HFFc6 (cell line): Measurements from ENCODE around the gene AUTS2. TPM values are rescaled to one million over a fixed set of nuclear protein-coding genes. Genes with fewer than 3 reads are reported as not detected.

Experiments
- DNase-seq: peaks from one replicate; pipeline ENCODE4 v3.0.0-alpha.2; 2018
- H3K27ac Mint-ChIP-seq: 2 replicates; pipeline ENCODE4 v1.8.0; 2020; ENCODE audit warnings: mild to moderate bottlenecking, mixed read lengths
- H3K27me3 Mint-ChIP-seq: 2 replicates; pipeline ENCODE4 v1.8.0; 2021; ENCODE audit warnings: mild to moderate bottlenecking, moderate library complexity, mixed read lengths; ENCODE audit not compliant: insufficient read depth
- H3K36me3 Mint-ChIP-seq: 2 replicates; pipeline ENCODE4 v1.8.0; 2021; ENCODE audit warnings: low read depth, mixed read lengths
- H3K4me1 Mint-ChIP-seq: 2 replicates; pipeline ENCODE4 v1.8.0; 2020; ENCODE audit warnings: low read depth, mixed read lengths
- H3K4me3 Mint-ChIP-seq: 2 replicates; pipeline ENCODE4 v1.8.0; 2020; ENCODE audit warnings: mild to moderate bottlenecking, moderate library complexity, mixed read lengths
- H3K9me3 Mint-ChIP-seq: 2 replicates; pipeline ENCODE4 v1.8.0; 2020; ENCODE audit warnings: mild to moderate bottlenecking, mixed read lengths
- total RNA-seq, 6 experiments: library from RNA; stranded (reverse); fragmentation: NEBNext Ultra II Directional; extraction: Animal tissue kit (Norgen Biotek cat#: 25700); gene quantifications; 2 replicates in 1 of 6; 3 replicates in 5 of 6; pipeline ENCODE4 v1.2.3, GENCODE V29; 2021
- TF ChIP-seq, protein P1 (sequence below): fragments of 200-600 bp; sonication (generic); IDR thresholded peaks from 2 replicates; pipeline ENCODE4 v1.5.0; 2021; ENCODE audit warnings: antibody characterized with exemption, mild to moderate bottlenecking

AUTS2 gene
- total RNA-seq, 6 experiments from 2014 or later = 0.02 to 0.19 (median 0.16) TPM; not detected in 2

GRCh38 chr7:70390251-70390650 is 792.0 kb downstream of the AUTS2 start:
- Mint-ChIP-seq H3K9me3 (peaks cover 43% of the 10 kb centered on the region), H3K4me1 (no peaks in the 10 kb centered on the region), H3K27ac (no peak overlapping the region), H3K36me3 (no peaks in the 10 kb centered on the region; the same call in 1 of the 2 replicates), H3K27me3 (no peaks in the 10 kb centered on the region), H3K4me3 (no peak overlapping the region)
- DNase-seq = no peak
- TF ChIP-seq, protein P1, sequence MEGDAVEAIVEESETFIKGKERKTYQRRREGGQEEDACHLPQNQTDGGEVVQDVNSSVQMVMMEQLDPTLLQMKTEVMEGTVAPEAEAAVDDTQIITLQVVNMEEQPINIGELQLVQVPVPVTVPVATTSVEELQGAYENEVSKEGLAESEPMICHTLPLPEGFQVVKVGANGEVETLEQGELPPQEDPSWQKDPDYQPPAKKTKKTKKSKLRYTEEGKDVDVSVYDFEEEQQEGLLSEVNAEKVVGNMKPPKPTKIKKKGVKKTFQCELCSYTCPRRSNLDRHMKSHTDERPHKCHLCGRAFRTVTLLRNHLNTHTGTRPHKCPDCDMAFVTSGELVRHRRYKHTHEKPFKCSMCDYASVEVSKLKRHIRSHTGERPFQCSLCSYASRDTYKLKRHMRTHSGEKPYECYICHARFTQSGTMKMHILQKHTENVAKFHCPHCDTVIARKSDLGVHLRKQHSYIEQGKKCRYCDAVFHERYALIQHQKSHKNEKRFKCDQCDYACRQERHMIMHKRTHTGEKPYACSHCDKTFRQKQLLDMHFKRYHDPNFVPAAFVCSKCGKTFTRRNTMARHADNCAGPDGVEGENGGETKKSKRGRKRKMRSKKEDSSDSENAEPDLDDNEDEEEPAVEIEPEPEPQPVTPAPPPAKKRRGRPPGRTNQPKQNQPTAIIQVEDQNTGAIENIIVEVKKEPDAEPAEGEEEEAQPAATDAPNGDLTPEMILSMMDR = no peak

- Mint-ChIP-seq H3K4me1 (no peaks in the 10 kb centered on the region), H3K27me3 (no peaks in the 10 kb centered on the region), H3K9me3 (peaks cover 47% of the 10 kb centered on the region), H3K27ac (no peak overlapping the region), H3K36me3 (no peaks in the 10 kb centered on the region; the same call in 1 of the 2 replicates), H3K4me3 (no peak overlapping the region)
- TF ChIP-seq, protein P1 = no peak
- DNase-seq = no peak
Observed at GRCh38 chr7:70392256-70392876, 794.1 kb downstream of the AUTS2 start.

DNA sequence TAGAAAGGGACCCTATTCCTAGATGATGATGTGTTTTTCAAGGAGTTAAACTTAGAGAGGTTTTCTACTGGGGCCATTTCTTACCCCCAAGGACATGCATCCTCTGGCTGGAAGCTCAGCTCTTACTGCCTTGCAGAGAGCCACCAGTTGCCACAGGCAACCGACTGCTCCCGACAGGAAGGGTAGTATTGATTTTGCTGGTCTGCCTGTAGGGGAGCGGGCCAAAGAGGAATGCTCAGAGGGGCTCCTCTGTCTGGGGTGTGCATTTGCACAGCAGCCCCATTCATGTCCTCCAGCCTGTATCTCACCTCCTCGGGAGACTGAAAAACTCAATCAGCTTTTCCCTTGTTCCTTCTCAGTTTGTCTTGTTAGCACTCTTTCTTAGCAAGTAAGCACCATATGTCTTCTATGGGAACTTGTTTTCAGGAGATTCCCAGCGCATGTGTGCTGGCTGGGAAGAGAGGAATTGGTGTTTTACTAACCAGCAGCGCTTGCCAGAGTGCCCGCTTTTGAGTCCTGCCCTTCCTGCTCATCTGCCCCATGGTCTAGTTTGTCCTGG is 794.7 kb downstream of the AUTS2 start:
- no peak overlapping the region for H3K4me3 Mint-ChIP-seq
- TF ChIP-seq, protein P1 = no peak
- H3K27ac Mint-ChIP-seq = no peak overlapping the region
- no peak for DNase-seq
- peaks cover 47% of the 10 kb centered on the region for H3K9me3 Mint-ChIP-seq
- H3K36me3 Mint-ChIP-seq = no peaks in the 10 kb centered on the region; the same call in 1 of the 2 replicates
- no peaks in the 10 kb centered on the region for H3K4me1 Mint-ChIP-seq
- H3K27me3 Mint-ChIP-seq = no peaks in the 10 kb centered on the region

- Mint-ChIP-seq H3K4me1 (no peaks in the 10 kb centered on the region), H3K9me3 (peaks cover 40% of the 10 kb centered on the region), H3K27me3 (no peaks in the 10 kb centered on the region), H3K27ac (no peak overlapping the region), H3K36me3 (no peaks in the 10 kb centered on the region; the same call in 1 of the 2 replicates), H3K4me3 (no peak overlapping the region)
- no peak for DNase-seq
- TF ChIP-seq, protein P1 = no peak
Observed at GRCh38 chr7:70393956-70394355, 795.7 kb downstream of the AUTS2 start.

- Mint-ChIP-seq H3K4me1 (no peaks in the 10 kb centered on the region), H3K27me3 (peaks cover 2% of the 10 kb centered on the region; the same call in 1 of the 2 replicates), H3K36me3 (no peaks in the 10 kb centered on the region), H3K9me3 (peaks cover 38% of the 10 kb centered on the region), H3K27ac (no peak overlapping the region), H3K4me3 (no peak overlapping the region)
- no peak for DNase-seq
- TF ChIP-seq, protein P1 = no peak
Observed at GRCh38 chr7:70400829-70401380, 802.6 kb downstream of the AUTS2 start.
